Measurements from ENCODE around the gene OR4C11.

Gene OR4C11

GRCh38 chr11:55607545-55607944, at the start of gene OR4C11:
OR4C11 (minus strand) TSS chr11:55607645; CDS start chr11:55604373, 3,272 bp downstream.
- DNase-seq (ENCODE audit: low read depth) = no peak
- no peak for TF ChIP-seq CTCF (IDR thresholded peaks at IDR 0.05; ENCODE audit: low read depth, low read length, missing control alignments)
- no peak within 1 kb of the TSS for H3K4me3 ChIP-seq (ENCODE audit: low read depth, low read length)
- in situ Hi-C loops (cut with HindIII; ENCODE audit: low sequenced_read_pairs) = no loop called here

- in situ Hi-C loops (cut with HindIII; ENCODE audit: low sequenced_read_pairs) = no loop called here
- TF ChIP-seq CTCF (IDR thresholded peaks at IDR 0.05; ENCODE audit: low read depth, low read length, missing control alignments) = no peak
- DNase-seq (ENCODE audit: low read depth) = no peak
- no peak overlapping the region for H3K4me3 ChIP-seq (ENCODE audit: low read depth, low read length)
These were observed 47.7 kb upstream of the OR4C11 start for GRCh38 chr11:55655096-55655495.

- no peak overlapping the region for H3K4me3 ChIP-seq (ENCODE audit: low read depth, low read length)
- in situ Hi-C loops (cut with HindIII; ENCODE audit: low sequenced_read_pairs) = no loop called here
- TF ChIP-seq CTCF (IDR thresholded peaks at IDR 0.05; ENCODE audit: low read depth, low read length, missing control alignments) = no peak
These were observed 45.1 kb upstream of the OR4C11 start for GRCh38 chr11:55652560-55652959.

GRCh38 chr11:55648027-55648426, 40.6 kb upstream of the OR4C11 start, which contains the start of gene OR4S2:
OR4S2 (plus strand) TSS chr11:55648327; CDS start chr11:55650904, 2,577 bp downstream.
- no peak for TF ChIP-seq CTCF (IDR thresholded peaks at IDR 0.05; ENCODE audit: low read depth, low read length, missing control alignments)
- H3K4me3 ChIP-seq (ENCODE audit: low read depth, low read length) = no peak within 1 kb of the TSS
- in situ Hi-C loops (cut with HindIII; ENCODE audit: low sequenced_read_pairs) = no loop called here
- no peak for DNase-seq (ENCODE audit: low read depth)

More at GRCh38 chr11:55652560-55652959, 45.1 kb upstream of the OR4C11 start:
- DNase-seq (ENCODE audit: low read depth) = no peak

- H3K4me3 ChIP-seq (ENCODE audit: low read depth, low read length) = no peak within 1 kb of the TSS
- in situ Hi-C loops (cut with HindIII; ENCODE audit: low sequenced_read_pairs) = no loop called here
- no peak for TF ChIP-seq CTCF (IDR thresholded peaks at IDR 0.05; ENCODE audit: low read depth, low read length, missing control alignments)
- DNase-seq (ENCODE audit: low read depth) = no peak
These were observed 27.4 kb upstream of the OR4C11 start, which contains the start of gene OR4P4 for GRCh38 chr11:55634813-55635212. OR4P4 (plus strand) TSS chr11:55635113.

GRCh38 chr11:55624531-55624930, 17.1 kb upstream of the OR4C11 start:
- no peak for DNase-seq (ENCODE audit: low read depth)
- in situ Hi-C loops (cut with HindIII; ENCODE audit: low sequenced_read_pairs) = no loop called here
- no peak for TF ChIP-seq CTCF (IDR thresholded peaks at IDR 0.05; ENCODE audit: low read depth, low read length, missing control alignments)
- no peak overlapping the region for H3K4me3 ChIP-seq (ENCODE audit: low read depth, low read length)
